ENCODE results near the gene INPP5E.

INPP5E gene

DNA sequence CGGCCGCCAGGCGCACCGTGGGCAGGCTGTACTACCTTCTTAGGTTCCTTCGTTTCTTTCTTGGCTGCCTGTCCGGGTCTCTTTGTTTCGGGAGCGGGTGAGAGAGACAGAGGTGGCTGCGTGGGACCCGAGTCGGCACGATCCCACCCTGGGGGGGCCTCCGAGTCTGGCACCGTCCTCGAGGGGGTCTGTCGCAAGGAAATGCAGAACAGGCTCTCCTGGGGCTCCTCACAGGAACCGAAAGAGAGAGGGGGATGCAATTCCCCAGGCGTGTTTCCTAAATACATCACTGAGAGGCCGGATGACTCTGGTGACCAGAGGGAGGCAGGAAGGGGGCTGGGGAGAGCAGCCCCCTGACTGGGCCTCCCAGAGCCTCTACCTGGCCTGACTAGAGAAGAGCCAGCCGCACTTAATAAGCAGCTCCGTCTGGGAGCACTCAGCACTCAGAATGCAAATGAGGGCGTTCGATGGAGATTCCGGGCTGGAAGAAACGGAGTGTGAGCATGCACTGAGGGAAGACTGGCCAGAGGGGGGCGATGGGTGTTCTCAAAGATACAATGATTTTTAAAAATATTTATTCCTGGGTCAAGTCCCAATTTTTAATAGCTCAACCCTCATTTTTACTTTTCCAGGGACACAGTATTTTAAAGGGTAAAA is 11.7 kb upstream of the INPP5E start:
- no peak for DNase-seq (ENCODE audit: low read depth, low spot score)

- no peak for DNase-seq (ENCODE audit: low read depth, low spot score)
Observed at GRCh38 chr9:136448655-136449054, 9.0 kb upstream of the INPP5E start.

GRCh38 chr9:136447173-136447778 is 7.6 kb upstream of the INPP5E start:
- DNase-seq (ENCODE audit: low read depth, low spot score), result no peak

GRCh38 chr9:136445799-136446198 is 6.2 kb upstream of the INPP5E start:
- DNase-seq (ENCODE audit: low read depth, low spot score), result no peak

DNA sequence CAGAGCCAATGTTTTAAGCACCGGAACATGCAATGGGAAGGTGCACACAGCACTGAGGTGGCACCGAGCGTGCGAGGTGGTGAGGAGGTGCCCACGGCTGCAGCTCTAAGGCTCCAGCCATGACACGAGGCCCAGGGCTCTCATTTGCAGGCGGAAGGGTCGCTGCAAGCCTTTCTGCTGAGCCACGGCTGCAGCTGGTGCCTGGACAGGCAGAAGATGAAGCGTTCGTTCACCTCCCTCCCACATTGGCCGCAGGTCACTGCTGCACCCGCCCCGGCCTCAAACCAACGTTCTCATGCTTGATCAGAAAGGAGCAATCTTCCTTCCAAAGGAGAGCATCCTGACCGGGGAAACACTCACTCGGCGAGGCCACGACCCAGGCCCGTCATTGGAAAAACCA is 4.5 kb upstream of the INPP5E start:
- DNase-seq (ENCODE audit: low read depth, low spot score), result no peak

GRCh38 chr9:136443687-136444086 is 4.0 kb upstream of the INPP5E start:
- DNase-seq (ENCODE audit: low read depth, low spot score), result no peak

- no peak for DNase-seq (ENCODE audit: low read depth, low spot score)
Observed at GRCh38 chr9:136443087-136443486, 3.4 kb upstream of the INPP5E start.

DNA sequence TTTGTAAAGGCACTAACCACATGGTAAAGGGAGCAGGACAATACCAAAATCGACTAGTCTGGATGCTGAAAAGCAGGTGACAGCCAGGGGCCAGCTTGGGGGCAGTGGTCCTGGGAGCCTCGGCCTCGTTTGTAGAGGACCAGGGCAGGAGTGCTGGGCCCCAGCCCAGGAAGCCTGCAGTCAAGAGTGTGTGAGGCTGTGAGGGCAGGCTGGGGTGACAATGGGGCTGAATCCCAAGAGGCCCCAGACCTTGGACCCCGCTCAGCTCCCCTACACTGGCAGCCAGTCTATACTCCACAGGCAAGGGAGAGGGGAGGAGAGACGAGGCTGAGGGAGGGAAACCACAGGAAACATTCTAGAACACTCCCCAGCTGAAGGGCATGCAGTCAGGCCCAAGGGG is 2.6 kb upstream of the INPP5E start:
- no peak for DNase-seq (ENCODE audit: low read depth, low spot score)

- DNase-seq (ENCODE audit: low read depth, low spot score), result no peak
Observed at GRCh38 chr9:136441681-136442245, 2.1 kb upstream of the INPP5E start.

GRCh38 chr9:136441191-136441680 is 1.6 kb upstream of the INPP5E start:
- no peak for DNase-seq (ENCODE audit: low read depth, low spot score)

DNA sequence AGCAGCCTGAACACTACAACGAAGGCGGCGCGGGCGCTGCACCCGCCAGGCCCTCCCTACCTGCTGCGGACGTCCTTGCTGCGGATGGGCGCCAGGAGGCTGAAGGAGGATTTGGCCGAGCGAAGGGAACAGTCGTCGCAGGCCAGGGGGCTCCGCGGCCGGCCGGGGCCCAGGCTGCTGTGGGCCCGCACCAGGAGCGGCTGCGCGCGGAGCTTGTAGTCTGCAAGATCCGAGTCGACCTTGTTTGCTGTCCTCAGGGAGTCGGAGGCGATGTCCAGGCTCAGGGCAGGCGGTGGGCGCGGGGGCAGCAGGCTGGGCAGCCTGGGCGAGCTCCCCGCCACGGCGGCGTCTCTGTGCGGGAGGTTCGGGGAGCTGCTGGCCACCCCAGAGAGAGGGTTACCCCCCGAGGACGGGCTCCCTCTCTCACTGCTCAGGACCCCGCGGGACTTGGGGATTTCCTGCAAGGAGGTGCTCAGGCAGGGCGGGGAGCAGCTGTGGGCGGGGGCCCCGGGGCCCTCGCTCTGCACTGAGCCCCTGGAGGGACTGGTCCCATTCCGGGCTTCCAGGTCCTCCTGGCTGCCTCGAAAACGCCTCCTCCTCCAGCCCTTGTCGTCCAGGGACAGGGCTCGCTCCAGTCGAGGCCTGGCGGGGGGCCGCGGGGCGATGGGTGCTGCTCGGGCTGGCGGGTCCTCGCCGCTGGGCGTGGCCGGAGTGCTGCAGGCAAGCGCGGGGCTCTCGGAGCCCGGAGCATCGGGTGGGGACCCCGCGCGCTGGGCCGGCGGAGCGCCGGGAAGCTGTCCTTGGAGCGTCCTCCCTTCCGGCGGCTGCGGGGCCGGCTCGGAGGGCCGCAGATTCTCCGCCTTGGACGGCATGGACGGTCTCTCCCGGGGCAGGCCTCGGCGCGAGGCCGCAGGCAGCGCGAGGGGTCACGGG is 831 bp downstream of the INPP5E start:
- DNase-seq (ENCODE audit: low read depth, low spot score), result no peak

DNA sequence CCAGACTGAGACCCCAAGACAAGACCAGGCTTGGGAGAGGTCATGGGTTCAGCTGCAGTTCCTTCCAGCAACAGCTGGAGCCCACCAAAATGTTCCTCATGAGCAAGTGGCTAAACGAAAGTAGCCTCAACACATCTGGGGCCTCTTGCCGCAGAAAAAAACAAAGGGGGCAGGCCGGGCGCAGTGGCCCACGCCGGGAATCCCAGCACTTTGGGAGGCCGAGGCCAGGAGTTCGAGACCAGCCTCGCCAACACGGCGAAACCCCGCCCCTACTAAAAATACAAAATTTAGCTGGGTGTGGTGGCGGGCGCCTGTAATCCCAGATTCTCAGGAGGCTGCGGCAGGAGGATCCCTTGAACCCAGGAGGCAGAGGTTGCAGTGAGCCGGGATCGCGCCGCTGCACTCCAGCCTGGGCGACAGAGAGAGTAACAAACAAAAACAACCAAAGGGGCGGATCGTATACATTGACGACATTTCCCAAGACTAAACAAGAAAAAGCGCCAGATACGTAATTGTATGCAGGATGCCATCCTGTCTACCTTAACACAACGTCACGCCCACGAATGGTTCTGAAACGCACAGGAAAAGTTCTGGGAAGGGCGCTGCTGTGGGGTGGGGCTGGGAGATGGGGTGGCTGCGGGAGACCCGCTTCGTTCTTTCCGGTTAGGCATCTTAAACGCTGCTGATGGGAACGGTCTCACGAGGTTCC is 1.7 kb downstream of the INPP5E start:
- DNase-seq (ENCODE audit: low read depth, low spot score), result no peak

GRCh38 chr9:136437430-136437829 is 2.2 kb downstream of the INPP5E start:
- no peak for DNase-seq (ENCODE audit: low read depth, low spot score)

DNA sequence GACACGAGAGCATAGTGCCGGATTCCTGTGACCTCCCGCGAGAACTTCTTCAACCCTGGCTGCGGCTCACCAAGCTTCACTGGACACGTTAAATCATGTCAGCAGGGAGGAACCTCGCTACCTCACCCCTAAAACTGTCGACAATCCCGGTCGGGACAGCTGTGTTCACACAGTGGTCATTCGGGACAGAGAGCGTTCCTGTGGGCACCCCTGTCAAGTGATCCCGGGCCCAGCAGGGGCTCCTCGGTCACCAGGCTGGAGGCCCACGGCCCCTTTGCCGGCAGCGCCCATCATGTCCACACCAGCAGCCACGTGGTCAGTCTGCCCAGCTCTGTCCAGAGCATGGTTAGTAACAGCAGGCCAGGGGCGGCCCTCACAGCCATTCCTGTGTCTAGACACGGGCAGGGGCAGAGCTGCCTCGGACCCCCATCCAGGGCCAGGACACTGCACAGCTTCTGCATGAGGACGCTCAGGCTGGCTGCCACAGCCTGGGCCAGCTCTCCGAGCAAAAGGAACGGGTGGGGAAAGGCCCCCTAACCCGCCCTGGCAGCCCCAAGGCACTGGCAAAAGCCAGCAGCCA is 3.5 kb downstream of the INPP5E start:
- no peak for DNase-seq (ENCODE audit: low read depth, low spot score)

DNA sequence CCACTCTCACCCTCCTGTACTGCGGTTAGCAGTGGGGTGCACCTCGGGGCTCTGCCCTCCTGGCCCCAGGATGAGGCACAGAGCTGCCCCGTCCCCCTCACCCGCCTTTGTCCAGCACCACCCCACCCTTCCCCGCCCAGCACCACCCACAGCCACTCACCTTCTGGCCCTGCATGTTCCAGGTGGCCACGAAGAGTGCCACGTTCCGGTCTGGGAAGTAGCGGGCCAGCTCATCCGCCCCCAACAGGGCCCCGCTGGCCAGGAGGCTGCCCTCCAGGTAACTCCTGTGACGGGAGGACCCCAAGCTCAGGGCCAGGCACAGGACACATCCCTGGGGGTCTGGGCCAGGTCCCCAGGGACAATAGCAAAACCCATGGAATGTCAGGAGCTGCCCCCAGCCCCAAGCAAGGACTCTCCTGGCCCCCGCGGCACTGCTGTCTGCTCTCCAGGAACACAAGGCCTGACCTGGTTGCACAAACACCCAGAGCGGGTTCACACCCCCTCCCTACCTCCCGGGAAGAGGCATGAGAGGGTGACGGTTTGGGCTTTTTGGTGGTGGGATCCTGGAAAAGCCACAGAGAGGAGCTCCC is 5.0 kb downstream of the INPP5E start:
- DNase-seq (ENCODE audit: low read depth, low spot score), result no peak

DNA sequence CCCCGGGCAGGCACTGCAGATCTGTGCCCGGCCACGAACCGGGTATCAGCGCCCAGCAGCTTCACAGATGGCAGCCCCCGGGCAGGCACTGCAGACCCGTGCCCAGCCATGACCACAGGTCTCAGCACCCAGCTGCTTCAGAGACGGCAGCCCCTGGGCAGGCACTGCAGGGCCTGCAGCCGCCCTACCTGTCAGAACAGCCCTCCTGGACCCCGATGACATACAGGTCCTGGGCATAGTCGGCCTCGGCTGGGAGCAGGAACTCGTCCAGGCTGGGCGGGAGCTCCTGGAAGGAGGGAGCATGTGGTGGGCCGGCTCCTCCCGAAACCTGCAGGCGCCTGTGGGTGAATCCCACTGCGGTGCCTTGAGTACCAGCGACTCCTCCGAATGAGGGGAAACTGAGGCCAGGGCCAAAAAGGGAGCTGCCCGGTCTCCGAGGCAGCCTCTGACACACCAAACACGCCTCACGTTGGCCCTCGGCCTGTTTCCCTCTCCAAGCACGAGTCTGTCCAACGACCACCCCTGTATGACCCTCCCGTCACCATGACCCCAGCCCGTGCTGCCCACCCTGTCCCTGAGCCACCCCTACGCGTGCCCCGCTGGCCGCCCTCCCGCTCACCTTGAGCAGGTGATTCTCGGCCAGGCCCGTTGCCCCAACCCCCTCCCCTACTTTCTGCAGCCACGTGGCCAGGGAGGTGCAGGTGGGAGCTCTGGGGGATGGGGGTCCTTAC is 5.6 kb downstream of the INPP5E start:
- DNase-seq (ENCODE audit: low read depth, low spot score), result no peak

- no peak for DNase-seq (ENCODE audit: low read depth, low spot score)
Observed at GRCh38 chr9:136433043-136433715, 6.5 kb downstream of the INPP5E start.

GRCh38 chr9:136432591-136432990 is 7.1 kb downstream of the INPP5E start:
- no peak for DNase-seq (ENCODE audit: low read depth, low spot score)

DNA sequence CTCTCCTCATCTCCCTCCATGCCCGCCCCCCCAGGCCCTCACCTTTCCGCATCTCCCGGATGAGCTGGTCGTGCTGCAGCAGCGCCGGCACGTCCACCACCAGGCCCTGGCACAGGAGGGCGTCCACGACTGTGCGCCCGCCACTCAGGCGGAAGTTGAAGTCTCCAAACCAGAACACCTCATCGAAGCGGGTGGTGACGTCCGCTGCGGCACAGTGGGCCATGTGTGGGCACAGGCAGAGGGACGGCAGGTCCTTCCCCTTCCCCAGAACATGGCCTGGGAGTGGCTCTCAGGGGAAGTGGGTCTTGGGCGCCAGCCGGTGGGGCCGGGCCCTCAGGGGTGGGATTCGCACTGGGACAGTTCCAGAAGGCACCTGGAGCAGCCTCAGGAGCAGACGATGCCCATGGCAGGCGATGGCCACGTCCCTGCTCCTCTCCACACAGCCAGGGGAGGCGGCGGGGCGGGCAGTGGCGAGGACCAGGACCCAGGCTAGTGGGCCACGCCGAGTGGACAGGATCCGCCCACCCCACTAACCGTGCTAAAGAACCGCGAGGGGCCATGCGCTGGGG is 7.8 kb downstream of the INPP5E start:
- no peak for DNase-seq (ENCODE audit: low read depth, low spot score)

Measured in iPS DF 19.7 (cell line).